ENCODE data around the gene ZNF506.
A peak's percentile ranks its signal among the peaks of the same experiment; 100 is the strongest.
"Not testable (repeated sequence)": the region's sequence is repeated elsewhere in the genome, so short reads cannot be mapped to it uniquely, and the experiment has no call there.

ZNF506 gene

GRCh38 chr19:19865750-19866610 lies 44.4 kb upstream of the ZNF506 start, which contains the start of gene ZNF253:
TSS of gene ZNF253 (plus strand) at chr19:19865882. CDS start at chr19:19865997, 115 bp downstream.
- Histone ChIP-seq H3K27me3 (ENCODE audit: insufficient read depth, poor library complexity, severe bottlenecking) (no peaks in the 10 kb centered on the region), H3K27ac (replicated peaks) (peak within 1 kb of the TSS; percentile 95), H3K4me3 (replicated peaks; ENCODE audit: insufficient read depth, low read length) (peak within 1 kb of the TSS; percentile 69)
- TF ChIP-seq, protein P1, sequence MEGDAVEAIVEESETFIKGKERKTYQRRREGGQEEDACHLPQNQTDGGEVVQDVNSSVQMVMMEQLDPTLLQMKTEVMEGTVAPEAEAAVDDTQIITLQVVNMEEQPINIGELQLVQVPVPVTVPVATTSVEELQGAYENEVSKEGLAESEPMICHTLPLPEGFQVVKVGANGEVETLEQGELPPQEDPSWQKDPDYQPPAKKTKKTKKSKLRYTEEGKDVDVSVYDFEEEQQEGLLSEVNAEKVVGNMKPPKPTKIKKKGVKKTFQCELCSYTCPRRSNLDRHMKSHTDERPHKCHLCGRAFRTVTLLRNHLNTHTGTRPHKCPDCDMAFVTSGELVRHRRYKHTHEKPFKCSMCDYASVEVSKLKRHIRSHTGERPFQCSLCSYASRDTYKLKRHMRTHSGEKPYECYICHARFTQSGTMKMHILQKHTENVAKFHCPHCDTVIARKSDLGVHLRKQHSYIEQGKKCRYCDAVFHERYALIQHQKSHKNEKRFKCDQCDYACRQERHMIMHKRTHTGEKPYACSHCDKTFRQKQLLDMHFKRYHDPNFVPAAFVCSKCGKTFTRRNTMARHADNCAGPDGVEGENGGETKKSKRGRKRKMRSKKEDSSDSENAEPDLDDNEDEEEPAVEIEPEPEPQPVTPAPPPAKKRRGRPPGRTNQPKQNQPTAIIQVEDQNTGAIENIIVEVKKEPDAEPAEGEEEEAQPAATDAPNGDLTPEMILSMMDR (IDR thresholded peaks at IDR 0.05; ENCODE audit: insufficient read depth, low read length), result no peak
- peak; percentile 76 for TF ChIP-seq REST (IDR thresholded peaks at IDR 0.05; ENCODE audit: insufficient replicate concordance, low read depth)
- no peak for TF ChIP-seq SPI1 (IDR thresholded peaks at IDR 0.05; ENCODE audit: borderline replicate concordance, low read depth)
- TF ChIP-seq GABPA (IDR thresholded peaks at IDR 0.05; ENCODE audit: low read depth), result no peak
- TF ChIP-seq POLR2AphosphoS5 (IDR thresholded peaks at IDR 0.05; ENCODE audit: low read depth), result peak; percentile 95
- peak; percentile 88 to 98 for DNase-seq (ENCODE audit: low read depth in 1 of 2, low spot score in 1 of 2)

DNA sequence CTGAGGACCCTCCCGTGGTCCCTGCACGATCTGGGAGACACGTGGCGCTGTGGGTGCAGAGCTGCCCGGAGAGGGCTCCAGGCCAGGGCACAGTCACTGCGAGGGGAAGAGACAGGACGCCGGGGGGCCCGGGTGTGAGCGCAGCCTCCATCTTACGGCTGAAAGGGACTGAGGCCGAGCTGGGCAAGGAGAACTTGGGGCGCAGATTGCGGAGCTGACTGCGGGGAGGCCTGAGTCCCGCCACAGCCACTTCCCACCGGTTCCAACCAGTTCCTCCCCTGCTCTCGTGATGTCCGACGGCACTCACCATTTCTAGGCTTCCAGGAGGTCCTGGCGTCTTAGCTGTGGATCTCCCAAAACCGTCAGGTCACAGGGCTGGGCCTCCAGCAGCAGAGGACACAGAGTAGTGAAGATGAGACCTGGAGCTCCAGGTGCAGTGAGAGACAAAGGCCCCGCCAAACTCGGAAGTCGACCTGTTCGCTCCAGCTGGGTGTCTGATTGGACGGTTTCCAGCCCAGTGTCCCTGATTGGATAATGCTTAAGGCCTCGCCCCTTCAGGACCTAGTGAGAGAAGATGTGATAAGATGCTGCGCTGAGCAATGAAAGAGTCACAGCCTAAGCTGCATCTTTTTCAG lies 39.3 kb upstream of the ZNF506 start:
- TF ChIP-seq GABPA (IDR thresholded peaks at IDR 0.05; ENCODE audit: low read depth), result no peak
- TF ChIP-seq SPI1 (IDR thresholded peaks at IDR 0.05; ENCODE audit: borderline replicate concordance, low read depth), result no peak
- no peak for TF ChIP-seq POLR2AphosphoS5 (IDR thresholded peaks at IDR 0.05; ENCODE audit: low read depth)
- TF ChIP-seq REST (IDR thresholded peaks at IDR 0.05; ENCODE audit: insufficient replicate concordance, low read depth), result no peak
- TF ChIP-seq, protein P1 (IDR thresholded peaks at IDR 0.05; ENCODE audit: insufficient read depth, low read length), result no peak
- Histone ChIP-seq H3K27me3 (ENCODE audit: insufficient read depth, poor library complexity, severe bottlenecking) (no peaks in the 10 kb centered on the region), H3K27ac (replicated peaks) (no peak overlapping the region), H3K4me3 (replicated peaks; ENCODE audit: insufficient read depth, low read length) (no peak overlapping the region)
- DNase-seq (ENCODE audit: low read depth in 1 of 2, low spot score in 1 of 2), result no peak

- no peak overlapping the region for H3K4me3 ChIP-seq (replicated peaks; ENCODE audit: insufficient read depth, low read length)
- DNase-seq (ENCODE audit: low read depth in 1 of 2, low spot score in 1 of 2), result no peak
- no peak overlapping the region for H3K27ac ChIP-seq (replicated peaks)
- no peak for TF ChIP-seq SPI1 (IDR thresholded peaks at IDR 0.05; ENCODE audit: borderline replicate concordance, low read depth)
- no peak for TF ChIP-seq GABPA (IDR thresholded peaks at IDR 0.05; ENCODE audit: low read depth)
- no peak for TF ChIP-seq REST (IDR thresholded peaks at IDR 0.05; ENCODE audit: insufficient replicate concordance, low read depth)
- TF ChIP-seq, protein P1 (IDR thresholded peaks at IDR 0.05; ENCODE audit: insufficient read depth, low read length), result no peak
- TF ChIP-seq POLR2AphosphoS5 (IDR thresholded peaks at IDR 0.05; ENCODE audit: low read depth), result no peak
- no peaks in the 10 kb centered on the region for H3K27me3 ChIP-seq (ENCODE audit: insufficient read depth, poor library complexity, severe bottlenecking)
Measured at GRCh38 chr19:19858751-19859150, 37.2 kb upstream of the ZNF506 start.

DNA sequence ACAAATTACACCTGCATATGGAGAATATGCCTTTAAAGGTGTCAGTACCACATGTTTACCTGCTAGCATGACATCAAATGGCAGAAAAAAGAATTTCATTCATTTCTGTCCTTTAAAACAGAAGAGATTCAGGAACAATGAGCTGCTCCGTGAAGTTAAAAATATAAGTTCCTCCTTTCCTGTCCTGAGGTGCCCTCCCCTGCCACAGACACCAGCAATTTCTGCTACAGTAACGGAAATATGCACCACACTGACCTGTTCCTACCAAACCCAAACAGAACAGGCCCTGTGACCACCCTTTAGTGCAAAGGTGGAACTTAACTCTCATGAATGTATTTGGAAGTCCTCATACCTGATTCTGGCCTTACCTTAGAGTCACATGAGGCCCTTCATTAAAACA lies 30.2 kb upstream of the ZNF506 start:
- H3K27ac ChIP-seq (replicated peaks), result peak overlapping the region; percentile 54
- peak in 1 of 2 experiments; percentile 50 for DNase-seq (ENCODE audit: low read depth in 1 of 2, low spot score in 1 of 2)

More for the DNA sequence above, 30.2 kb upstream of the ZNF506 start:
- H3K4me3 ChIP-seq (replicated peaks; ENCODE audit: insufficient read depth, low read length); H3K27me3 ChIP-seq (ENCODE audit: insufficient read depth, poor library complexity, severe bottlenecking): not testable (repeated sequence)

Measured in HL-60 (cell line).